Measurements from ENCODE around the gene KCNIP3.
"Not testable (repeated sequence)": the region's sequence is repeated elsewhere in the genome, so short reads cannot be mapped to it uniquely, and the experiment has no call there.

KCNIP3 gene

GRCh38 chr2:95346738-95347671, 49.9 kb downstream of the KCNIP3 start:
- DNase-seq (ENCODE audit: low read depth in 1 of 2, low spot score in 1 of 2), result no peak

DNA sequence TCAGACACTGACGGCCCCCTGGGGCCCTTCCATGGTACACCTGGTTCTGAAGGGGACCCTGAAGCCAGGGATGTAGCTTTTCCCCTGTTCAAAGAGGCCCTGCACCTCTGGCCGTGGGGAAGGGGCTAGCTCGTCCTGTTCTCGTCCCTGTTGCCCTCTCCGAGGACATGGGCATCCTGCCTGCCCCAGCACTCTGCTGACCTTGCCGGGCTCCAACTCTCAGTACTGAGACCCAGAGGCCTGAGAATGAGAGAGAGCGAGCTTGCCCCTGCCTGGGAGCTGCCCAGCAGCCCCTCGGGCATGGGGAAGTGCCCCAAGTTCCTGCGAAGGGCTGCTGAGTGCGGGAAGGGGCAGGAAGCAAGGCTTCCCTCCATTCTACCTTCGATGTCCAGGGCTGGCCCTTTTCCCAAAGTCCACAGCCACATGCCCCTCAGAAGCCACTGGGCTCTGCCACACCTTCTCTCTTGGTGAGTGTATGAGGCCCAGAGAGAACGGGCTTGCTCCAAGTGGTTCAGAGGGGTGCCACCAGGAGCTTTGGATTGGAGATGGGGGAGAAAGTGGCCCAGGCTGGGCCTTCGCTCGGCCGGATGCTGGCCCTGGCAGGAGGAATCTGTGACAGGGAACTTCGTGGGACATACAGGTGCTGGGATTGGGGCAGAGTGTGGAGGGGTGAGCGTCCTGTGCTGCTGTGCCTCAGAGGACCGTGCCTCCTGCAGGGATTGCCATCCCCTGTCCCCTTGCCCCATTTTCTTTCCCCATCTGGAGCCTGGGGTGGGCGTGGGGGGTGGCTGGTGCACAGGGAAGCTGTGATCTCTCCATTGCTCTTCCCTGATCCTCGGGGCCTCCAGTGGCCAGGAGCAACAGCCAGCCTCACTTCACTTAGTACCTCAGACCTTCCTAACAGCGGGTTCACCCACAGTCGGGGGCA, 50.8 kb downstream of the KCNIP3 start:
- DNase-seq (ENCODE audit: low read depth in 1 of 2, low spot score in 1 of 2), result no peak

DNA sequence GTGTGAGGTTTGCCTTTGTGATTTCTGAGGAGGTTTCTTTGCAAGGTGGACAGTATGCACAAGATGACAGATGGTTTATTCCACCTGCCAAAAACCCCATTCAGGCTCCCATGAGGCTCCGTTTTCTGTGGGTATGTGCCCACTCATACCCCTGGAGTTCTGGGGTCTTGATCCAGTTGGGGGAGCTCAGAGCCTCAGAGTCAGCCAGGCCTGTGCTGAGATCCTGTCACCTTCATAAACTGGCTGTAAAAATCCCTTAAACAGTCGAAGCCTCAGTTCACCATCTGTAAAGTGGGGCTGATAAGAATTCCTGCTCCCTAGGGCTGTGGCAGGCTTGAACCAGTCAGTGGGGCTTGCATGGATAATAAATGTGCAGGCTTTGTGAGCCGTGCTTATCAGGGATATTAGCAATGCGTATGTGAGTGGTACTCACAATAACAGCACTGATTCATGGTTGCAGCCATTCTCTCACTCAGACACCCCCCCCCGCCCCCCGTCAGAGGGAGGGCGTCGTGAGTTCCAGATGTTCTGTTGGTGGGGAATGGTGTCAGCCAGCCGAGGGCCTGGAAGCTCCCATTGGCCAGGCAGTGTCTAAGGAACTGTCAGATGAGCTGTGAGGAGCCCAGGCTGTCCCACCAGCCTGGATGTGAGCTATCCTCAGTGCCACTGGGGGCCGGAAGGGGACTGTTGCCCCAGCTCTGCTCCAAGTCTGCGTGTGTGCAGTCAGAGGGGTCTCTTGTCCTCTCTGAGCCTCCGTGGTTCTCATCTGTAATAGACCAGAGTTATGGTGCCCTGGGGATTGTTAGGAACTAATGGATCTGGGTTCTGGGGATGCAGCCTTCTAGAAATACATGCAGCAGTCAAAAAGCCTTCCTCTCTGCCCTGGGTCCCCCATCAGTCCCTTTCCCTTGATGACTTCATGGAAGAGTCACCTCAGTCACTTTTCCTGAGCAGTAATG, 51.7 kb downstream of the KCNIP3 start:
- DNase-seq (ENCODE audit: low read depth in 1 of 2, low spot score in 1 of 2), result no peak

- DNase-seq (ENCODE audit: low read depth in 1 of 2, low spot score in 1 of 2), result no peak
These were observed 52.6 kb downstream of the KCNIP3 start for GRCh38 chr2:95349568-95350322.

DNA sequence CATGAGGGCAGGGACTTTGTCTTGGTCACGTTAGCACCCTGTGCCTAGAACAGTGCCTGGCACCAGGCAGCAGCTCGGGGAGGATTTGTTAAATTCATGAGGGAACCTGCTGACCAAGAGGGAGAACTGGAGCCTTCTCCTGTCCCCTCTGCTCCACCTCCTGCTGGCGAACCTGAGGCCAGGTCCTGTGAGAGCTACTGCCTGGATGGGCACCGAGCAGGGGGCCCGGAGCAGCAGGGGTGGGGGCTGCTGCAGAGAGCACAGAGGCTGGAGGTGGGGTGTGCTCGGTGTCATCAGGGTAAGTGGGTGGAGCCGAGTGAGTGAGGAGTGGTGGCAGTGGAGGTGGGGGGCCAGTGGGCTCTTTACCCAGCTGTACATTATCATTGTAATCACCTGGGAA, 53.2 kb downstream of the KCNIP3 start:
- no peak for DNase-seq (ENCODE audit: low read depth in 1 of 2, low spot score in 1 of 2)

DNA sequence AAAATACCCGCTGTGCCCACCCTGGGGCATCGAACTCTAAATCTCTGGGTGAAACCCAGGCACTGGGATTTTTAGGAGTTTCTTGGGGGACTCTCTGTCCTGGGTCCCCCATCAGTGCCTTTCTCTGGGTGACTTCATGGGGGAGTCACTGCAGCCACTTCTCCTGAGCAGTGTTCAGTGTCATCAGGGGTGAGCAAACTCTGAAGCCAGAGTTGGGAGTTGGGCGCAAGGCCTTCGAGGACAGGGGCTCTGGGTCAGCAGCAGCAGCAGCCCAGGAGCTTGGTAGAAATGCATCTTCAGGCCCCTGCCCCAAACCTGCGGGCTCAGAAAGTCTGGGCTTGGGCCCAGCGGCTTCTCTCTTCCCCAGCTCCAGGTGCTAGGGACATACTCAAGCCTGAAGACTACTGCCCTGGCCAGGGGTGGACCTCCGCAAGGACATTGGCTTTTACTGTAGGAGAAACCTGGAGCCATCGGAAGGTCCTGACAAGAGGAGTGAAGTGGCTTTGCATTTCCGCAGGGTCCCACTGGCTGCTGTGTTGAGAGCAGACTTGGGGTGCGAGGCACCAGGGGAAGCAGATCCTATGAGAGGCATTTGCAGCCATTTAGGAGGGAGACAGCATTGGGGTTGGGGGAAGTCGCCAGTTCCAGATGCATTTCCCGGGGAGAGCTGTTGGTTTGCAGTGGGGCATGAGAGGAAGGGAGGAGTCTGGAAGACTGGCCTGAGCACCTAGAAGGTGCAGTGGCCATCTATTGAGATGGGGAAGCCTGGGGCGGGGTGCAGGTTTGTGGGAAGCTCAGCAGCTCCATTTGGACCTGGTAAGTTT, 53.8 kb downstream of the KCNIP3 start:
- no peak for DNase-seq (ENCODE audit: low read depth in 1 of 2, low spot score in 1 of 2)

DNA sequence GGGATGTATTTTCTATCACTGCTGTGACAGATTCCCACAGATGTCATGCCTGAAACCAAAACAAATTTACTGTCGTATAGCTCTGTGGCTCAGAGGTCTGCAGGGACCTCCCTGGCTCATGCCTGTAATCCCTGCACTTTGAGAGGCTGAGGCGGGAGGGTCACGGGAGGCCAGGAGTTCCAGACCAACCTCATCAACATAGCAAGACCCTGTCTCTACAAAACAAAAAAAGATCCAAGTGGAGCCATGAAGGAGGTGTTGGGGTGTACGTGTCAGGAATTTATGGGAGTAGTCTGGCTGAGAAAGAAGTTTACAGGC, 54.4 kb downstream of the KCNIP3 start:
- no peak for DNase-seq (ENCODE audit: low read depth in 1 of 2, low spot score in 1 of 2)

DNA sequence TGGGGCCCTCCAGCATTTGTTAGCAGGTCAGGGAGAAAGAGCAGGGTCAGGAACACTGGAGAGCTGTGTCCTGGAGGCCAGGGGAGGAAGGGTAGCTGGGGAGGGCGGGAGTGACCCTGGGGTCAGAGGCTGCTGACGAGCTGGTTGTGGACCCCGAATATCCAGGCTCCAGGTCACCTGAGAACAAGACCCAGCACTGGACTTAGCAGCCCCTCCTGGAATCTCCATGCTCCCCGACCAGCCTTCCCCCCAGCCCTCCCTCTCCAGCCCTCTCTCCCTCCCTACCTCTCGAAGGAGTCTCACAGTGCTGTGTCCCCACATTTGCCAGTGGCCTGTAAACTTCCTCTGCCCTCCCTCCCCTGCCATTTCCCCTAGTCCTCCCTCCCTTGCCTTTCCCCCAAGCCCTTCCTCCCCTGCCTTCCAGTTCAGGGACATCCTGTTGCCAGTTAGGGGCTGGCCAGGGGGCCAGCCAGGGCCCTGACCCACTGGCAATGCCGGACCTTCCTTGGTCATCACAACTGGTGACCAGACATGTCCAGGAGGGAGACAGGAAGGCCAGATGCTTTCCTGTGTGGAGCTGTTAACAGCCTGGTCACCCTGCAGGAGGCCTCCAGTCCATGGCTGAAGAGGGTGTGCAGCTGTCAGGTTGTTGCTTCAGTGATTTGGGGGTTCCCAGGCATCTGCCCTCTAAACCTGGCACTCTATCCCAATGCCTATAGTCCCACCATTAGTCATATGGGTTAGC, 55.3 kb downstream of the KCNIP3 start:
- DNase-seq (ENCODE audit: low read depth in 1 of 2, low spot score in 1 of 2), result no peak

- no peak for DNase-seq (ENCODE audit: low read depth in 1 of 2, low spot score in 1 of 2)
These were observed 56.0 kb downstream of the KCNIP3 start for GRCh38 chr2:95353055-95353575.

- no peak for DNase-seq (ENCODE audit: low read depth in 1 of 2, low spot score in 1 of 2)
These were observed 56.7 kb downstream of the KCNIP3 start for GRCh38 chr2:95353613-95354468.

GRCh38 chr2:95354469-95354901, 57.3 kb downstream of the KCNIP3 start:
- no peak for DNase-seq (ENCODE audit: low read depth in 1 of 2, low spot score in 1 of 2)

DNA sequence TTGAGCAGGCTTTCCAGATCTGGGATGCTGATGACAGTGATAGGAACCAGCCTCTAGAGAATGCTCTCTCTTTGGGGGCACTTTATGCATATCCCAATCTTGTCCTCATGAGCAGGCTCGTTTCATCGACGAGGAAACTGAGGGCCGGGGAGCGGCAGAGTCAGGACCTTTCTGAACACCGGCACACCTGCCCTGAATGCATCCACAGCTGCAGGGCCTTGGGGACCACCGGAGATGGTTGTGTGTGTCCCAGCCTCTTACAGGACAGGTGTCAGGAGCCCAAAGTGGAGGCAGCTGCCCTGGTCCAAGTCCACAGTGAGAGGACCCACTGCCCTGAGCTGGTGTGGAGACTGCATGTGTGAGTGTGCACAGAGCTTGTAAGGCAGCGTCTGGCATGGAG, 57.8 kb downstream of the KCNIP3 start:
- DNase-seq (ENCODE audit: low read depth in 1 of 2, low spot score in 1 of 2), result no peak

DNA sequence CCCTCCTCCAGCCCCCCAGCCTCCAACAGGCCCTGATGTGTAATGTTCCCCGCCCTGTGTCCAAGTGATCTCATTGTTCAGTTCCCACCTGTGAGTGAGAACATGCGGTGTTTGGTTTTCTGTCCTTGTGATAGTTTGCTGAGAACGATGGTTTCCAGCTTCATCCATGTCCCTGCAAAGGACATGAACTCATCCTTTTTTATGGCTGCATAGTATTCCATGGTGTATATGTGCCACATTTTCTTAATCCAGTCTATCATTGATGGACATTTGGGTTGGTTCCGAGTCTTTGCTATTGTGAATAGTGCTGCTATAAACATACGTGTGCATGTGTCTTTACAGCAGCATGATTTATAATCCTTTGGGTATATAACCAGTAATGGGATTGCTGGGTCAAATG, 58.3 kb downstream of the KCNIP3 start:
- not testable (repeated sequence) for DNase-seq (ENCODE audit: low read depth in 1 of 2, low spot score in 1 of 2)

GRCh38 chr2:95356821-95357700, 59.9 kb downstream of the KCNIP3 start:
- DNase-seq (ENCODE audit: low read depth in 1 of 2, low spot score in 1 of 2), result no peak

DNA sequence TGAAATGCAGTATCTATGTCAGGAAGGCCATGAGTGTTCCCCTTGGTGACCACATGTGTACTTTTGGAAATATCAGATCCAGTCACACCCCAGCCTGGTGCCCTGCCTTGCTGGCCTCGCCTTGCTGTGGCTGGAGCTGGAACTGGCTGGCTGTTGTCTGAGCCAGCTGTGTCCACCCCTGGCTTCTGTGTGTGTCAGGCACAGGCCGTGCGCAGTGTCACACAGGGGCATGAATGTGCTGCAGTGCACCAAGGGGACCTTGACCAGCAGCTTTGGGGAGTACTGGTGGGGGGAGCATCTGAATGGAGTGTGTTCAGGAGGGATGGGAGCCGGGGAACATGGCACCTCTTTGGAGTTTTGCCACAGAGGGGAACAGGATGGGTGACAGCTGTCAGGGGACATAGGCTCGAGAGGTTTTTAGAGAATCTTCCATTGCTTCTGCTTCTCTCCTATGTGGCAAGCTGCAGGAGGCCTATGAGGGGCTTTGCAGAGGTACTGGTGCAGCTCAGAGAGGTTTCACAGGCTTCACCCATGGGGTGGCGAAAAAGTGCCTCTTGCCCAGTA, 60.7 kb downstream of the KCNIP3 start:
- no peak for DNase-seq (ENCODE audit: low read depth in 1 of 2, low spot score in 1 of 2)

- DNase-seq (ENCODE audit: low read depth in 1 of 2, low spot score in 1 of 2), result no peak
These were observed 61.9 kb downstream of the KCNIP3 start for GRCh38 chr2:95359031-95359430.

All from stimulated activated CD4-positive, alpha-beta T cell treated with anti-CD3 and anti-CD28 coated beads, Interleukin-15, amount 100 ng/mL, for 1 hour (primary cell).